Adrenal gland (tissue), 12 donors: ENCODE results near the gene PRKCZ. TPM values are rescaled to one million over a fixed set of nuclear protein-coding genes. Genes with fewer than 3 reads are reported as not detected.

Source experiments
- DNase-seq, 7 donors: peaks; one replicate each; pipeline ENCODE4 v3.0.0-alpha.2; 2019 to 2020
- H3K27ac ChIP-seq, 5 donors: fragments of 200-600 bp; sonication (generic) in 4 of 5; 1 replicate in 3 of 5; 2 replicates in 2 of 5; pipeline versions ENCODE4 v1.5.1 to v1.8.0; 2016 to 2020; ENCODE audit warnings: mild to moderate bottlenecking in 1 of 5
- H3K27me3 ChIP-seq: fragments of 200-600 bp; 2 replicates; pipeline ENCODE4 v1.8.0; 2021
- H3K36me3 ChIP-seq, 2 donors: fragments of 200-600 bp; replicated peaks in 1 of 2; 1 replicate in 1 of 2; 2 replicates in 1 of 2; pipeline versions ENCODE4 v1.5.1 to v1.8.0; 2018 to 2022
- H3K4me1 ChIP-seq, 2 donors: fragments of 200-600 bp; replicated peaks in 1 of 2; 1 replicate in 1 of 2; 2 replicates in 1 of 2; pipeline versions ENCODE4 v1.5.1 to v1.8.0; 2018 to 2021
- H3K4me3 ChIP-seq, 4 donors: fragments of 200-600 bp; sonication (generic) in 3 of 4; one replicate each; pipeline ENCODE4 v1.5.1; 2016 to 2018
- H3K9me3 ChIP-seq, 3 donors: fragments of 200-600 bp; sonication (generic) in 1 of 3; replicated peaks in 1 of 3; 1 replicate in 2 of 3; 2 replicates in 1 of 3; pipeline versions ENCODE4 v1.5.1 to v1.8.0; 2016 to 2021
- CTCF ChIP-seq, 6 experiments: fragments of 450-650 bp in 4 of 6; fragments of 200-600 bp in 2 of 6; sonication (generic) in 1 of 6; IDR thresholded peaks; 1 replicate in 5 of 6; 2 replicates in 1 of 6; pipeline versions ENCODE4 v1.5.1 to v1.8.0; 2016 to 2021; ENCODE audit warnings: antibody characterized with exemption in 6 of 6, mild to moderate bottlenecking in 2 of 6, moderate library complexity in 1 of 6
- POLR2A ChIP-seq, 2 donors: fragments of 450-650 bp; IDR thresholded peaks; one replicate each; pipeline ENCODE4 v1.6.1; 2017; ENCODE audit warnings: antibody characterized with exemption in 2 of 2, mild to moderate bottlenecking in 2 of 2, moderate library complexity in 1 of 2
- WGBS, 4 donors: extraction: QIAGEN DNeasy Blood & Tissue Kit in 2 of 4; methylation state at CpG; one replicate each; pipeline versions ENCODE4 v1.1.5 to v1.1.7; 2013 to 2017; 5-methylcytosine and 5-hydroxymethylcytosine counted together
- intact Hi-C, 2 donors: fragments of 100-400 bp; cut with DNase I; formaldehyde crosslinking; loops; one replicate each; pipeline versions ENCODE4 v1.14.1 to v1.15.0; 2022 to 2023
- polyA plus RNA-seq, 3 donors: library from polyadenylated mRNA; stranded (reverse); fragments of 200-250 nt in 2 of 3; fragments of 350-450 nt in 1 of 3; fragmentation: Illumina TruSeq in 1 of 3; extraction: RNeasy Lipid Tissue Mini Kit (QIAGEN cat#74804) in 1 of 3; gene quantifications; one replicate each; pipeline ENCODE4 v1.2.3, GENCODE V29; 2013 to 2014
- total RNA-seq, 9 donors: library from RNA; depleted of rRNA in 4 of 9; stranded (reverse); fragments of >200 nt in 4 of 9; fragments of 120-200 nt in 1 of 9; fragmentation: NEBNext Ultra II Directional in 1 of 9; extraction: Animal tissue kit (Norgen Biotek cat#: 25700) in 1 of 9; gene quantifications; one replicate each; pipeline versions ENCODE4 v1.1.0 to v1.2.4, GENCODE V29; 2013 to 2023
- donor health status: healthy with polysubstance abuse.
- donor health status: Bipolar disorder and iron deficiency.
- donor health status: DM: yes; HTN: yes; CAD: no.
- donor health status: DM: no; HTN: no; CAD: no.
- donor health status: DM: no; HTN: no; CAD: no.
- donor health status: DM: yes; HTN: yes; CAD: no.

PRKCZ gene
- total and polyA plus RNA-seq, 12 donors: 8.2 to 50.5 (median 25.4) TPM

DNA sequence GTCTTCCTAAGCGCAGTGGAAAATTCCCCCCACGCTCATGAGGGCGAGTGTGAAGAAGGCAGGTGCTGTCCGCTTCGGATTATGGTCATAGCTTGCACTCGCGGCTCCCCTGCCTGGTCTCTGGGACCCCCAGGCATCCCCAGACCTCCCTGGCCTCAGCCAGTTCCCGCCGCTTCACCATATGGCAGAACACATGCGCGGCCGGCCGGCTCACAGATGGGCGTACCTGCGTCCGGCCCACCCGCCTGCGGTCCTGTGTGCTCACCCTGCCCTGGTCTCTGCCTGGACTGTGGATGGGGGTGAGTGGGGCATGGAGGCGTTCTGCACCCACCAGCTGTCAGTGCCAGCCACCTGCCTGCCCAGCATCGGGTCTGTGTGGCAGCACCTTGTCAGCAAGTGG is 34.1 kb downstream of the PRKCZ start:
- DNase-seq: no peak

DNA sequence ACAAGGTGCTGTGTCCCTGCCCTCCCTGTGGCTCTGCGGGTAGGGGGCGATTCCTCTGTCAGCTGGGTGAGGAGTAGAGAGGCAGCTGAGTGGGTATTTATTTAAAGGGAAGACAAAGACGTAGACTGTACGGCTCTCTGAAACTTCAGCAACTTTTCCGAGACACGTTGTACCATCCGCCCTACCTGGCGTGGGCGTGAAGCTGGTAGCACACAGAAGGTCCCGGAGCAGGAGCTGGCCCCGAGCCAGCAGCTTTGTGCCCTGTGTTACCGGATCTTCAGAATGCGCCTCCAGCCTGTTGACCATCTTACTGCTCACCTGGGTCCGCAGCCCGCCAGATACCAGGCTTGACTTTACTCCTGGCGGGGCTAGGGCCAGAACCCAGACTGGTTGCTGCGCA is 34.9 kb downstream of the PRKCZ start:
- no peaks in the 10 kb centered on the region for H3K9me3 ChIP-seq
- WGBS, 4 donors: 88 to 94% (median 93%) methylated on average over 14 to 17 of the region's 17 CpGs
- no peak for DNase-seq
- H3K27ac ChIP-seq: no peak overlapping the region
- H3K4me3 ChIP-seq: no peak overlapping the region
- H3K27me3 ChIP-seq: no peaks in the 10 kb centered on the region
- H3K36me3 ChIP-seq: no peaks in the 10 kb centered on the region
- TF ChIP-seq CTCF (IDR thresholded peaks at IDR 0.05): no peak
- TF ChIP-seq POLR2A (IDR thresholded peaks at IDR 0.05): no peak
- peaks cover 0 to 10% of the 10 kb centered on the region in 2 donors for H3K4me1 ChIP-seq
- intact Hi-C loops: no loop called here

More for the DNA sequence above, 34.1 kb downstream of the PRKCZ start:
- intact Hi-C loops: no loop called here
- Histone ChIP-seq H3K4me1 (peaks cover 0 to 10% of the 10 kb centered on the region in 2 donors), H3K9me3 (no peaks in the 10 kb centered on the region), H3K4me3 (no peak overlapping the region), H3K27ac (no peak overlapping the region), H3K36me3 (no peaks in the 10 kb centered on the region), H3K27me3 (no peaks in the 10 kb centered on the region)
- WGBS, 4 donors: 95 to 98% (median 96%) methylated on average over 7 to 20 of the region's 20 CpGs
- TF ChIP-seq POLR2A (IDR thresholded peaks at IDR 0.05) (no peak), CTCF (IDR thresholded peaks at IDR 0.05) (no peak)

DNA sequence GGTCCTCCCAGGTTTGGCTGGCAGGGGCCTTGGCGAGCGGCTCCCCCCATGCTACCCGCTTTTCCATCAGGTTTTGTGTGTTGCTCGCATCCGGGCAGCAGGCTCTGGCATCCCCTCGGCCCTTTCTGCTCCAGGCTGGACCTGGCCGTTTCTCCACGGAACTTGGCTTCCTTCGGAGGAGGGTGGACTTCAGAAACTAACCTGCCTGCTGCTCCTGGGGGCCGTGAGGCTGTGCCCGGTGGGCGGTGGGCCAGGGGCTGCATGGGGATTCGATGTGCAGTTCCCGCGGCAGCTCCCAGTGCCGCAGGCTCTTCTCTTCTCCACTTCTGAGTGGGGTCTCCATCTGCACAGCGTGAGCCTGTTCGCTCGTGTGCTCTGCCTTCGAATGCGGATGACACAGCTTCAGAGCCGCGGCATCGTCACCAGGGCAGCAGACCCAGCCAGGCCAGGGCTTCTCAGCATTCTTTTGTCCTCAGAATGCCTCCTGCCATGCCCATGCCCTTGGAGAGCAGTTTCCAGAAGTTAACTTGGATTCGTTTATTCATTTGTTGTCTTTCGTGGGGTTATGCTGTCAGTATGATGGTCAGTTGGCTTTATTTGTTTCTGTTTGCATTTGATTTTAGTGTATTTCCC is 36.4 kb downstream of the PRKCZ start:
- WGBS, 4 donors: 94% methylated on average over 13 to 26 of the region's 26 CpGs
- H3K27ac ChIP-seq: no peak overlapping the region
- no peak for DNase-seq
- intact Hi-C loops: no loop called here
- no peaks in the 10 kb centered on the region for H3K27me3 ChIP-seq
- no peaks in the 10 kb centered on the region for H3K9me3 ChIP-seq
- no peak overlapping the region for H3K4me3 ChIP-seq
- no peak for TF ChIP-seq CTCF (IDR thresholded peaks at IDR 0.05)
- no peak for TF ChIP-seq POLR2A (IDR thresholded peaks at IDR 0.05)
- H3K4me1 ChIP-seq: peaks cover 0 to 10% of the 10 kb centered on the region in 2 donors
- H3K36me3 ChIP-seq: no peaks in the 10 kb centered on the region

- Histone ChIP-seq H3K27ac (peak overlapping the region in 2 of 5 donors; percentile 60 to 64), H3K4me1 (peaks cover 0 to 10% of the 10 kb centered on the region in 2 donors), H3K9me3 (no peaks in the 10 kb centered on the region), H3K4me3 (no peak overlapping the region), H3K27me3 (no peaks in the 10 kb centered on the region), H3K36me3 (no peaks in the 10 kb centered on the region)
- WGBS, 4 donors: 76 to 88% (median 80%) methylated on average over 15 to 21 of the region's 21 CpGs
- intact Hi-C loops: no loop called here
- TF ChIP-seq POLR2A (IDR thresholded peaks at IDR 0.05) (no peak), CTCF (IDR thresholded peaks at IDR 0.05) (no peak)
- DNase-seq: no peak
These were observed 37.6 kb downstream of the PRKCZ start for GRCh38 chr1:2087766-2088165.
